ENCODE measurements around the gene TLE7.
A peak's percentile ranks its signal among the peaks of the same experiment; 100 is the strongest.

Gene TLE7

GRCh38 chr16:71476457-71477124, 34.7 kb upstream of the TLE7 start:
- Histone ChIP-seq H3K4me2 (no peak overlapping the region), H3K27ac (no peak overlapping the region), H4K20me1 (peaks cover 0 to 10% (median 0%) of the 10 kb centered on the region in 11 experiments; a peak in 3 of 22 replicates), H3K9ac (no peak overlapping the region), H3K4me1 (peaks cover 4 to 12% (median 6%) of the 10 kb centered on the region in 10 experiments; a peak in 15 of 20 replicates), H3K36me3 (peaks cover 14 to 68% (median 39%) of the 10 kb centered on the region in 11 experiments; a peak in 20 of 22 replicates), H3K27me3 (no peaks in the 10 kb centered on the region), H3K9me3 (replicated peaks in 1 of 11) (no peaks in the 10 kb centered on the region), H3K4me3 (no peak overlapping the region)
- TF ChIP-seq Cebpa-rat (IDR thresholded peaks at IDR 0.05) = no peak

- TF ChIP-seq Cebpa-rat (IDR thresholded peaks at IDR 0.05) = no peak
Measured at GRCh38 chr16:71474864-71475263, 33.0 kb upstream of the TLE7 start.

GRCh38 chr16:71473891-71474290, 32.0 kb upstream of the TLE7 start:
- Histone ChIP-seq H3K4me2 (no peak overlapping the region), H4K20me1 (peaks cover 0 to 10% (median 0%) of the 10 kb centered on the region in 11 experiments; a peak in 3 of 22 replicates), H3K9me3 (replicated peaks in 1 of 11) (no peaks in the 10 kb centered on the region), H3K9ac (no peak overlapping the region), H3K27ac (no peak overlapping the region), H3K36me3 (peaks cover 14 to 72% (median 39%) of the 10 kb centered on the region in 11 experiments; a peak in 20 of 22 replicates), H3K4me3 (no peak overlapping the region), H3K27me3 (no peaks in the 10 kb centered on the region), H3K4me1 (no peaks in the 10 kb centered on the region)
- no peak for TF ChIP-seq Cebpa-rat (IDR thresholded peaks at IDR 0.05)

More at GRCh38 chr16:71474864-71475263, 33.0 kb upstream of the TLE7 start:
- no peak overlapping the region for H3K9ac ChIP-seq
- H3K27ac ChIP-seq = no peak overlapping the region
- peaks cover 0 to 10% (median 0%) of the 10 kb centered on the region in 11 experiments; a peak in 3 of 22 replicates for H4K20me1 ChIP-seq
- H3K4me2 ChIP-seq = no peak overlapping the region
- H3K4me3 ChIP-seq = no peak overlapping the region
- no peaks in the 10 kb centered on the region for H3K27me3 ChIP-seq
- H3K4me1 ChIP-seq = no peaks in the 10 kb centered on the region
- peaks cover 14 to 72% (median 39%) of the 10 kb centered on the region in 11 experiments; a peak in 20 of 22 replicates for H3K36me3 ChIP-seq
- no peaks in the 10 kb centered on the region for H3K9me3 ChIP-seq (replicated peaks in 1 of 11)

GRCh38 chr16:71472931-71473330, 31.1 kb upstream of the TLE7 start:
- no peak overlapping the region for H3K9ac ChIP-seq
- no peaks in the 10 kb centered on the region for H3K9me3 ChIP-seq (replicated peaks in 1 of 11)
- H4K20me1 ChIP-seq = peaks cover 0 to 10% (median 0%) of the 10 kb centered on the region in 11 experiments; a peak in 3 of 22 replicates
- H3K4me3 ChIP-seq = no peak overlapping the region
- no peak overlapping the region for H3K27ac ChIP-seq
- H3K4me2 ChIP-seq = no peak overlapping the region
- H3K36me3 ChIP-seq = peaks cover 14 to 63% (median 30%) of the 10 kb centered on the region in 11 experiments; a peak in 19 of 22 replicates
- H3K4me1 ChIP-seq = no peaks in the 10 kb centered on the region
- H3K27me3 ChIP-seq = no peaks in the 10 kb centered on the region
- TF ChIP-seq Cebpa-rat (IDR thresholded peaks at IDR 0.05) = no peak

GRCh38 chr16:71472051-71472450, 30.2 kb upstream of the TLE7 start:
- Histone ChIP-seq H3K9ac (no peak overlapping the region), H3K4me2 (no peak overlapping the region), H3K27ac (no peak overlapping the region), H3K27me3 (no peaks in the 10 kb centered on the region), H3K4me1 (no peaks in the 10 kb centered on the region), H3K9me3 (replicated peaks in 1 of 11) (no peaks in the 10 kb centered on the region), H3K4me3 (no peak overlapping the region), H3K36me3 (peaks cover 12 to 54% (median 21%) of the 10 kb centered on the region in 11 experiments; a peak in 17 of 22 replicates), H4K20me1 (peaks cover 0 to 10% (median 0%) of the 10 kb centered on the region in 11 experiments; a peak in 3 of 22 replicates)
- TF ChIP-seq Cebpa-rat (IDR thresholded peaks at IDR 0.05) = no peak

- no peaks in the 10 kb centered on the region for H3K27me3 ChIP-seq
- 0 out of 20 replicates have a peak, but pooled peaks cover 0 to 1% (median 0%) of the 10 kb centered on the region in 10 experiments for H3K4me1 ChIP-seq
- H4K20me1 ChIP-seq = peaks cover 0 to 6% (median 0%) of the 10 kb centered on the region in 11 experiments; a peak in 1 of 22 replicates
- H3K4me3 ChIP-seq = no peak overlapping the region
- no peak for TF ChIP-seq Cebpa-rat (IDR thresholded peaks at IDR 0.05)
- H3K9me3 ChIP-seq (replicated peaks in 1 of 11) = no peaks in the 10 kb centered on the region
- no peak overlapping the region for H3K4me2 ChIP-seq
- no peak overlapping the region for H3K27ac ChIP-seq
- peaks cover 0 to 14% (median 0%) of the 10 kb centered on the region in 11 experiments; a peak in 2 of 22 replicates for H3K36me3 ChIP-seq
- no peak overlapping the region for H3K9ac ChIP-seq
Measured at GRCh38 chr16:71467810-71468209, 26.0 kb upstream of the TLE7 start.

GRCh38 chr16:71464231-71464630, 22.4 kb upstream of the TLE7 start:
- H3K9me3 ChIP-seq (replicated peaks in 1 of 11) = no peaks in the 10 kb centered on the region
- no peaks in the 10 kb centered on the region for H3K27me3 ChIP-seq
- peaks cover 0 to 2% (median 0%) of the 10 kb centered on the region in 11 experiments; a peak in 1 of 22 replicates for H4K20me1 ChIP-seq
- H3K4me3 ChIP-seq = no peak overlapping the region
- peaks cover 14 to 21% (median 15%) of the 10 kb centered on the region in 10 experiments for H3K4me1 ChIP-seq
- no peak for TF ChIP-seq Cebpa-rat (IDR thresholded peaks at IDR 0.05)
- no peak overlapping the region for H3K27ac ChIP-seq
- no peak overlapping the region for H3K4me2 ChIP-seq
- H3K36me3 ChIP-seq = peaks cover 0 to 1% (median 0%) of the 10 kb centered on the region in 11 experiments; a peak in 2 of 22 replicates
- H3K9ac ChIP-seq = no peak overlapping the region

GRCh38 chr16:71461686-71462648, 20.1 kb upstream of the TLE7 start, which contains the start of gene ZNF23:
Gene ZNF23, minus strand, starts transcription at chr16:71462247. Its CDS starts 5,451 bp downstream, at chr16:71456796.
- peak within 1 kb of the TSS; percentile 78 to 99 (median 94) for H3K4me2 ChIP-seq
- H3K36me3 ChIP-seq = peaks cover 0 to 8% (median 1%) of the 10 kb centered on the region in 11 experiments; a peak in 9 of 22 replicates
- peak within 1 kb of the TSS; percentile 83 to 91 (median 87) for H3K9ac ChIP-seq
- no peak for TF ChIP-seq Cebpa-rat (IDR thresholded peaks at IDR 0.05)
- peak within 1 kb of the TSS; percentile 65 to 91 (median 84); a peak in 21 of 22 replicates for H3K27ac ChIP-seq
- no peaks in the 10 kb centered on the region for H3K9me3 ChIP-seq (replicated peaks in 1 of 11)
- H3K4me1 ChIP-seq = peaks cover 14 to 21% (median 15%) of the 10 kb centered on the region in 10 experiments
- H3K4me3 ChIP-seq = peak within 1 kb of the TSS; percentile 74 to 94 (median 81)
- no peaks in the 10 kb centered on the region for H3K27me3 ChIP-seq
- peaks cover 0 to 16% (median 4%) of the 10 kb centered on the region in 11 experiments; a peak in 6 of 22 replicates for H4K20me1 ChIP-seq
